HCT116 (cell line): ENCODE measurements around the gene KLRF2. TPM values are rescaled to one million over a fixed set of nuclear protein-coding genes. Genes with fewer than 3 reads are reported as not detected.

Source experiments
- ATAC-seq: fragments of 200-7000 bp; cut with Tn5 transposase; 2 replicates; pipeline ENCODE4 v1.9.1; 2020; ENCODE audit warnings: mild to moderate bottlenecking, moderate library complexity
- BruUV-seq: library from RNA; stranded (reverse); fragments of 400-500 nt; replicated peaks from 2 replicates; lab custom pipeline; 2021; lab: Mats Ljungman, UMichigan
- CTCF ChIA-PET: fragments of 300-600 bp; sonication (Branson Sonifier 250); formaldehyde crosslinking; loops from one replicate; lab custom pipeline; 2021; ENCODE audit warnings: antibody characterized with exemption; lab: Charles Lee
- POLR2A ChIA-PET: fragments of 300-600, 350-600 bp; sonication (Branson Sonifier 250); formaldehyde crosslinking; loops from one replicate; lab custom pipeline; 2021; ENCODE audit warnings: antibody characterized with exemption; lab: Charles Lee
- RAD21 ChIA-PET, 2 experiments: fragments of 300-600 bp; sonication (Branson Sonifier 250); formaldehyde crosslinking; loops; one replicate each; lab custom pipeline; 2023; ENCODE audit warnings: low total read pairs in 2 of 2; ENCODE audit not compliant: uncharacterized antibody in 2 of 2, unreplicated experiment in 2 of 2, low non-redundant PET in 1 of 2; lab: Charles Lee
- DNase-seq: peaks from one replicate; pipeline ENCODE4 v3.0.0-alpha.2; 2010; ENCODE audit warnings: low read depth, low spot score
- H2AFZ ChIP-seq: fragments of 200-600 bp; shearing (Covaris generic), sonication (generic); 2 replicates; pipeline ENCODE4 v1.6.1; 2017; ENCODE audit warnings: low read depth, mixed run types, mixed read lengths, antibody characterized with exemption, low read length; ENCODE audit not compliant: poor library complexity, severe bottlenecking
- H3K27ac ChIP-seq: 2 replicates; pipeline ENCODE4 v1.5.1; 2012; ENCODE audit warnings: low read depth, low read length
- H3K27me3 ChIP-seq: fragments of 200-600 bp; sonication (generic); 2 replicates; pipeline ENCODE4 v1.6.1; 2016; ENCODE audit warnings: mixed run types, low read length, mixed read lengths; ENCODE audit not compliant: insufficient read depth
- H3K36me3 ChIP-seq, 2 experiments: fragments of 200-500 bp in 1 of 2; fragments of 200-600 bp in 1 of 2; sonication (Bioruptor generic) in 1 of 2; sonication (generic) in 1 of 2; 2 replicates each; pipeline versions ENCODE4 v1.5.1 to v1.6.1; 2014 to 2016; ENCODE audit warnings: low read length in 2 of 2, inconsistent platforms in 1 of 2, mixed read lengths in 1 of 2, mixed run types in 1 of 2; ENCODE audit not compliant: insufficient read depth in 2 of 2, control insufficient read depth in 1 of 2
- H3K4me1 ChIP-seq, 2 experiments: fragments of 200-600 bp in 1 of 2; sonication (generic) in 1 of 2; 2 replicates each; pipeline versions ENCODE4 v1.5.1 to v1.6.1; 2012 to 2017; ENCODE audit warnings: low read length in 2 of 2, inconsistent platforms in 1 of 2, mild to moderate bottlenecking in 1 of 2, mixed read lengths in 1 of 2, mixed run types in 1 of 2, moderate library complexity in 1 of 2; ENCODE audit not compliant: insufficient read depth in 2 of 2, control insufficient read depth in 1 of 2
- H3K4me2 ChIP-seq: fragments of 200-600 bp; sonication (generic); 2 replicates; pipeline ENCODE4 v1.6.1; 2017; ENCODE audit warnings: mixed run types, low read length, mixed read lengths
- H3K4me3 ChIP-seq, 2 experiments: fragments of 200-600 bp in 1 of 2; sonication (generic) in 1 of 2; replicated peaks in 1 of 2; 2 replicates each; pipeline ENCODE4 v1.5.1; 2011 to 2016; ENCODE audit warnings: low read length in 2 of 2, control low read depth in 1 of 2, low read depth in 1 of 2, mild to moderate bottlenecking in 1 of 2, mixed read lengths in 1 of 2, mixed run types in 1 of 2
- H3K79me2 ChIP-seq: fragments of 200-600 bp; sonication (generic); 2 replicates; pipeline ENCODE4 v1.6.1; 2017; ENCODE audit warnings: mild to moderate bottlenecking, mixed run types, low read length, moderate library complexity, mixed read lengths; ENCODE audit not compliant: insufficient read depth
- H3K9ac ChIP-seq: fragments of 200-600 bp; sonication (generic); 2 replicates; pipeline ENCODE4 v1.6.1; 2016; ENCODE audit warnings: low read length, mixed read lengths
- H3K9me2 ChIP-seq: fragments of 200-600 bp; sonication (generic), shearing (Covaris generic); 2 replicates; pipeline ENCODE4 v1.6.1; 2017; ENCODE audit warnings: mixed run types, mild to moderate bottlenecking, moderate library complexity; ENCODE audit not compliant: insufficient read depth
- H3K9me3 ChIP-seq, 2 experiments: fragments of 200-500 bp in 1 of 2; fragments of 200-600 bp in 1 of 2; sonication (Bioruptor generic) in 1 of 2; sonication (generic) in 1 of 2; 2 replicates each; pipeline ENCODE4 v1.6.1; 2014 to 2017; ENCODE audit warnings: low read length in 2 of 2, mixed read lengths in 2 of 2, inconsistent platforms in 1 of 2, low read depth in 1 of 2, mild to moderate bottlenecking in 1 of 2, mixed run types in 1 of 2, moderate library complexity in 1 of 2; ENCODE audit not compliant: control insufficient read depth in 1 of 2, insufficient read depth in 1 of 2
- H4K20me1 ChIP-seq: fragments of 200-600 bp; sonication (generic), shearing (Covaris generic); 2 replicates; pipeline ENCODE4 v1.6.1; 2017; ENCODE audit warnings: mixed run types, mild to moderate bottlenecking, moderate library complexity; ENCODE audit not compliant: insufficient read depth
- ATF3 ChIP-seq: IDR thresholded peaks from 2 replicates; pipeline ENCODE4 v1.6.1; 2012
- CBX3 ChIP-seq: IDR thresholded peaks from 2 replicates; pipeline ENCODE4 v1.6.1; 2012; ENCODE audit warnings: low read depth
- CEBPB ChIP-seq: IDR thresholded peaks from 2 replicates; pipeline ENCODE4 v1.6.1; 2012; ENCODE audit warnings: low read depth
- ELF1 ChIP-seq: IDR thresholded peaks from 2 replicates; pipeline ENCODE4 v1.6.1; 2012; ENCODE audit warnings: low read depth, borderline replicate concordance
- EZH2 ChIP-seq: fragments of 200-600 bp; sonication (generic); IDR thresholded peaks from 2 replicates; pipeline ENCODE4 v1.6.1; 2017; ENCODE audit warnings: antibody characterized with exemption, mixed run types
- EZH2phosphoT487 ChIP-seq: fragments of 200-600 bp; IDR thresholded peaks from 2 replicates; pipeline ENCODE4 v1.6.1; 2018; ENCODE audit warnings: antibody characterized with exemption, borderline replicate concordance
- FOSL1 ChIP-seq: IDR thresholded peaks from 2 replicates; pipeline ENCODE4 v1.6.1; 2012; ENCODE audit warnings: low read depth
- JUND ChIP-seq: IDR thresholded peaks from 2 replicates; pipeline ENCODE4 v1.6.1; 2012
- MAX ChIP-seq: IDR thresholded peaks from 2 replicates; pipeline ENCODE4 v1.6.1; 2012
- POLR2A ChIP-seq: IDR thresholded peaks from 2 replicates; pipeline ENCODE4 v1.7.0; 2011; ENCODE audit warnings: borderline replicate concordance; ENCODE audit not compliant: insufficient read depth, insufficient read length; ENCODE audit errors: extremely low read depth
- RAD21 ChIP-seq: IDR thresholded peaks from 2 replicates; pipeline ENCODE4 v1.6.1; 2012; ENCODE audit warnings: low read depth, mild to moderate bottlenecking
- REST ChIP-seq: IDR thresholded peaks from 2 replicates; pipeline ENCODE4 v1.6.1; 2012; ENCODE audit warnings: low read depth
- SIN3A ChIP-seq: IDR thresholded peaks from 2 replicates; pipeline ENCODE4 v1.6.1; 2012; ENCODE audit warnings: low read depth
- SP1 ChIP-seq: IDR thresholded peaks from 2 replicates; pipeline ENCODE4 v1.6.1; 2012; ENCODE audit warnings: low read depth
- SRF ChIP-seq: IDR thresholded peaks from 2 replicates; pipeline ENCODE4 v1.6.1; 2012; ENCODE audit warnings: low read depth
- YY1 ChIP-seq: IDR thresholded peaks from 2 replicates; pipeline ENCODE4 v1.6.1; 2011; ENCODE audit warnings: low read length, low read depth, moderate library complexity, mild to moderate bottlenecking; ENCODE audit not compliant: insufficient replicate concordance; ENCODE audit errors: extremely low read depth
- ZBTB33 ChIP-seq: IDR thresholded peaks from 2 replicates; pipeline ENCODE4 v1.6.1; 2011; ENCODE audit warnings: mild to moderate bottlenecking, low read length, moderate library complexity; ENCODE audit not compliant: insufficient replicate concordance; ENCODE audit errors: extremely low read depth
- intact Hi-C: fragments of 100-400 bp; cut with micrococcal nuclease; formaldehyde crosslinking; loops from 2 replicates; pipeline ENCODE4 v1.10.0; 2022
- total RNA-seq: library from RNA; stranded (reverse); gene quantifications from one replicate; pipeline ENCODE4 v1.2.1, GENCODE V29; 2021; ENCODE audit not compliant: unreplicated experiment

Gene KLRF2
- total RNA-seq, 1 experiment from 2014 or later, result not detected

- H3K27me3 ChIP-seq, result peaks cover 50% of the 10 kb centered on the region
- no peaks in the 10 kb centered on the region; the same call in 1 of the 2 replicates for H4K20me1 ChIP-seq
- H2AFZ ChIP-seq, result no peak overlapping the region
- TF ChIP-seq EZH2phosphoT487, result no peak
- TF ChIP-seq ATF3, result no peak
- TF ChIP-seq POLR2A, result no peak
- TF ChIP-seq RAD21, result no peak
- no peak for TF ChIP-seq SIN3A
- TF ChIP-seq ELF1, result no peak
- no peak for TF ChIP-seq SP1
- TF ChIP-seq REST, result no peak
- TF ChIP-seq CEBPB, result no peak
- no peak for TF ChIP-seq JUND
- TF ChIP-seq EZH2, result no peak
- TF ChIP-seq CBX3, result no peak
- TF ChIP-seq FOSL1, result no peak
- TF ChIP-seq YY1, result no peak
- no peak for TF ChIP-seq MAX
- no peak for TF ChIP-seq ZBTB33
- TF ChIP-seq SRF, result no peak
- DNase-seq, result no peak
- H3K4me3 ChIP-seq, result no peak overlapping the region
- no TSS peak for BruUV-seq
- no peak overlapping the region for H3K27ac ChIP-seq
- no peaks in the 10 kb centered on the region for H3K9me2 ChIP-seq
- no peak for ATAC-seq
- H3K79me2 ChIP-seq, result no peaks in the 10 kb centered on the region
- ChIA-PET CTCF (interaction anchor here (0.6 kb wide), 1 partner anchor 1211 kb away, joined by 3 read pairs; no protein-coding TSS in a partner anchor), RAD21 (no interaction called here), POLR2A (no interaction called here)
- H3K4me1 ChIP-seq, result no peaks in the 10 kb centered on the region
- H3K36me3 ChIP-seq, result no peaks in the 10 kb centered on the region
- H3K4me2 ChIP-seq, result no peak overlapping the region
- H3K9me3 ChIP-seq, result no peaks in the 10 kb centered on the region
- intact Hi-C loops, result no loop called here
- H3K9ac ChIP-seq, result no peak overlapping the region
Observed at GRCh38 chr12:9868311-9868801, 12.9 kb upstream of the KLRF2 start.
